Sigmoid colon (tissue), 4 donors: ENCODE data around the gene NCKAP5.
A peak's percentile ranks its signal among the peaks of the same experiment; 100 is the strongest.

Source experiments
- CTCF ChIP-seq, 4 experiments: fragments of 450-650 bp in 3 of 4; fragments of 200-600 bp in 1 of 4; IDR thresholded peaks; one replicate each; pipeline ENCODE4 v1.5.1; 2016 to 2019; ENCODE audit warnings: antibody characterized with exemption in 4 of 4, mild to moderate bottlenecking in 3 of 4, moderate library complexity in 2 of 4
- EP300 ChIP-seq, 4 donors: sonication (generic); formaldehyde crosslinking; IDR thresholded peaks; one replicate each; pipeline ENCODE4 v1.6.1; 2017; ENCODE audit warnings: antibody characterized with exemption in 4 of 4
- POLR2A ChIP-seq, 2 donors: fragments of 450-650 bp; IDR thresholded peaks; one replicate each; pipeline ENCODE4 v1.6.1; 2016; ENCODE audit warnings: antibody characterized with exemption in 2 of 2, mild to moderate bottlenecking in 2 of 2, moderate library complexity in 2 of 2
- POLR2AphosphoS5 ChIP-seq, 4 donors: sonication (generic); formaldehyde crosslinking; IDR thresholded peaks; one replicate each; pipeline ENCODE4 v1.6.1; 2017; ENCODE audit warnings: antibody characterized with exemption in 4 of 4

DNA sequence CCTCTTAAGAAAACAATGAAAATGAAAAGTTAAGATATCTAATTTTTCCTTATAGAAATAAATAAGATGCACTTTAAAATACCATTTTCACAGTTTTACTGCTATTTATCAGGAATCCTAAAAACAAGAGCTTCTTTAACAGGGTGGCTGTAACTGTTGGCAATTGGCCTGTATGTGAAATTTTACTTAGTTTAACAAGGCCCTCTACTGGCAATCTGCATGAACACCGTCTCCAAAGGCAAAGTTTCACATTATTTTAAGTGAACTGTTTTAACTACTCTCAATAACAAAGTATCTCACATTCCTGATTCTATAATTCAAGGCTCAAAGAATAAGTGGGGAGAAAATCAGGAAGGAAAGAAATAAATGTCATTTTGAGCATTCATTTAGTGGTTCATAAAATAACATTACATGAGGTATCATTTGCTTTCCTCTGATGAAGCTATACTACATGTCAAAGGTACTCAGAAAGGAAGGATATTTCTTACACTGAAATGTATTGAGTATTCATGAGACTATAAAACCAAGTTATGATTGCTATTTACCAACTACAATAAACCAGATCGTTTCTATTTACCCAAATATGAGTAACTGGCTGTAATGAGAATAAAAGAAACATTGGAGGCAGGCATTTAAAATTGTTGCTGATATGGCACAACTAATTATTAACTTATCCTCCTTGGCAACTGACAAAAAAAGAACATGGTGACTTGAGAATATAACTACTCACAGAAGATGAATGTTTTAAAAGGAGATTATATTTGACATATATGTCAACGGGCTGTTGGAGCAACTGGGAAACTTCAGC, 7.0 kb downstream of the NCKAP5 start:
- TF ChIP-seq CTCF (IDR thresholded peaks at IDR 0.05), result peak in 3 of 4 experiments; percentile 33 to 49 (median 40)
- TF ChIP-seq POLR2A (IDR thresholded peaks at IDR 0.05), result no peak
- no peak for TF ChIP-seq POLR2AphosphoS5 (IDR thresholded peaks at IDR 0.05)
- no peak for TF ChIP-seq EP300 (IDR thresholded peaks at IDR 0.05)
